GM12865 (cell line): Measurements from ENCODE around the gene TLCD3B.
"Not testable (repeated sequence)": the region's sequence is repeated elsewhere in the genome, so short reads cannot be mapped to it uniquely, and the experiment has no call there.

ENCODE experiments used
- DNase-seq: peaks from one replicate; pipeline ENCODE4 v3.0.0; 2010; ENCODE audit warnings: low read depth
- H3K4me3 ChIP-seq: 2 replicates; pipeline ENCODE4 v1.5.1; 2011; ENCODE audit warnings: mild to moderate bottlenecking, low read depth, low read length, control low read depth
- TF ChIP-seq, protein P1 (sequence below): IDR thresholded peaks from 2 replicates; pipeline ENCODE4 v1.5.1; 2011; ENCODE audit warnings: low read length, control low read depth, low read depth, inconsistent platforms; ENCODE audit not compliant: insufficient read depth; ENCODE audit errors: missing control alignments

TLCD3B gene

DNA sequence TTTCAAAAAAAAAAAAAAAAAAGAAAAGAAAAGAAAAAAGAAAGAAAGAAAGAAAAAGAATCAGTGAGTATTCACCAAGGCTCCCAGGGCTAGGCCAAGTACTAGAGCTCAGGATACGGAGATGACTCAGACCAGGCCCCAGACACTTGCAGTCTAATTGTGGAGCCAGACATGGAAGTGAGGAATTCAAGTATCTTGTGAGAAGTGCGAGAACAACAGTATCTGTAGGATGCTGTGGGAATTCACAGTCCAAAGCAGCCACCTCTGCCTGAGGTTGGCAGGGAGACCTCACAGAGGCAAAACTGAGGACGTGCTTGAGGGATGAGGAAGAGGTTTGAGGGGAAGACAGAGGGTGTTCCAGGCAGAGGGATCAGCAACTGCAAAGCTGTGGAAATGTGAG is 20.4 kb upstream of the TLCD3B start:
- DNase-seq: no peak
- TF ChIP-seq, protein P1, sequence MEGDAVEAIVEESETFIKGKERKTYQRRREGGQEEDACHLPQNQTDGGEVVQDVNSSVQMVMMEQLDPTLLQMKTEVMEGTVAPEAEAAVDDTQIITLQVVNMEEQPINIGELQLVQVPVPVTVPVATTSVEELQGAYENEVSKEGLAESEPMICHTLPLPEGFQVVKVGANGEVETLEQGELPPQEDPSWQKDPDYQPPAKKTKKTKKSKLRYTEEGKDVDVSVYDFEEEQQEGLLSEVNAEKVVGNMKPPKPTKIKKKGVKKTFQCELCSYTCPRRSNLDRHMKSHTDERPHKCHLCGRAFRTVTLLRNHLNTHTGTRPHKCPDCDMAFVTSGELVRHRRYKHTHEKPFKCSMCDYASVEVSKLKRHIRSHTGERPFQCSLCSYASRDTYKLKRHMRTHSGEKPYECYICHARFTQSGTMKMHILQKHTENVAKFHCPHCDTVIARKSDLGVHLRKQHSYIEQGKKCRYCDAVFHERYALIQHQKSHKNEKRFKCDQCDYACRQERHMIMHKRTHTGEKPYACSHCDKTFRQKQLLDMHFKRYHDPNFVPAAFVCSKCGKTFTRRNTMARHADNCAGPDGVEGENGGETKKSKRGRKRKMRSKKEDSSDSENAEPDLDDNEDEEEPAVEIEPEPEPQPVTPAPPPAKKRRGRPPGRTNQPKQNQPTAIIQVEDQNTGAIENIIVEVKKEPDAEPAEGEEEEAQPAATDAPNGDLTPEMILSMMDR: no peak
- H3K4me3 ChIP-seq: no peak overlapping the region

DNA sequence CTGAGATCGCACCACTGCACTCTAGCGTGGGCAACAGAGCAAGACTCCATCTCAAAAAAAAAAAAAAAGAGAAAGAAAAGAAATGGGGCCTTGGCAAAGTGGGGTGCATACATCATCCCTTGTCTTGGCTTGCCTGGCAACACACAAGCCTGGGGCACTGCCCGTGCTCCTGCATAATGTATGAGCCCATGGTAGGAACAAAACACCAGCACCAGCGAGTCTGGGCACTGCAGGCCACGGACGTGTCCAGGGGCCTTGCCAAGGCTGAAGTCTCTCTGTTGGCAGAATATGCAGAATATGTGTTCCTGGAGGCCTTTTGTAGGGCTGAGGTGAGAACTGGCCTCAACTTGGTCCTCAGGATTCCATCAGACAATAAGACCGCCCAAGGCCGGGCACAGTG is 18.8 kb upstream of the TLCD3B start:
- DNase-seq: no peak
- TF ChIP-seq, protein P1: no peak

DNA sequence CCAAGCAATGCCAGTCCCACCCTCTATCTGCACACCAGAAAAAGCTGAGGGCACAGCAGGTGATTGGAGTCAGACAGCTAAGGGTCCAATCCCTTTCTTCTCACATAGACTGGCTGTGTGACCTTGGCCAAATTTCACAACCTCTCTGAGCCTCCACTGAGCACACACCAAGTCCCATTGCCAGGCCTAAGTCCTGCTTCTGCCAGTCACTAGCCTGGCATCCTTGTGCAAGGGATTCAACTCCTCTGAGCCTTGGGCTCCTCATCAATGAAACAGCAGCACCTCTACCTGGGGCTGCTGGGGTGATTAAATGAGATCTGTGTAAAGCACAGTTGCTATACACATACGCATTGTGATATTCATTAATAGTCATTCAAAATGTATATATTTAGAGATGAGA is 15.5 kb upstream of the TLCD3B start:
- no peak overlapping the region for H3K4me3 ChIP-seq
- DNase-seq: no peak
- TF ChIP-seq, protein P1: no peak

More for the DNA sequence above, 18.8 kb upstream of the TLCD3B start:
- no peak overlapping the region for H3K4me3 ChIP-seq

DNA sequence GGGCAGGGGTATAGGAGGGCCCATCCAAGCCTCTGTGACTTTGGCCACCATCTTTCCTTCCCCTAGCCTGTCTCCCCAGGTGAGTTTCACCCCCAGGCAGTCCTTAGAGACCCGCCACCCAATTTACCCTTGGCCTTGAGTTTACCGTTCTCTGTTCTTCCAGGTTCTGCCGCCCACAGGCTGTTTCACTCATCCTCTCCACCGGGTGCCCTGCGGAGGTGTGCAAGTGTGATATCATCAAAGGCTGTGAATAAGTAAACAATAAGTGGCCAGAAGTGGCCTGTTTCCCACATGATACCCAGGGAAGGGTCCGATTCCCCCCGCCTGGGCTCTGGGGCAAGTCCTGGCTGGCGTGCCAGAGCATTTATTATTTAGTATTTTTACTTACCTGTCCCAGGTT is 15.1 kb upstream of the TLCD3B start:
- no peak overlapping the region for H3K4me3 ChIP-seq
- DNase-seq: no peak
- TF ChIP-seq, protein P1: no peak

DNA sequence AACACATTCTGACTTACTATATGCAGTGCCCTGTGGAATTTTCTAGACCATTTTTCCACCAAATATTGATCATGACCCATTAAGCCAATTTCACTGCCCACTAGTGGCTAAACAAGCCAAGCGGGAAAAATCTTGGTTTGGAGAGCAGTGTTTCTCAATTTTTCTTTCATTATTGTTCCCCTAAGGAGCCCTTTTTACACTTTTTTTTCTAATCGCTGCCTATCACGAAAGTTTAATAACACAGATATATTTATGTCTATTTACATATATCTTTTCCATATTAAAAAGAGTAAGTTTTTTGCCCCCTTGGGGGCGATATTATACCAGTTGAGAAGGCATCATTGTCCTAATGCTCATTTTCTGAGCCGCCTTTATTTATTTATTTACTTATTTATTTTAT is 10.8 kb upstream of the TLCD3B start:
- TF ChIP-seq, protein P1: no peak
- no peak for DNase-seq
- no peak overlapping the region for H3K4me3 ChIP-seq

DNA sequence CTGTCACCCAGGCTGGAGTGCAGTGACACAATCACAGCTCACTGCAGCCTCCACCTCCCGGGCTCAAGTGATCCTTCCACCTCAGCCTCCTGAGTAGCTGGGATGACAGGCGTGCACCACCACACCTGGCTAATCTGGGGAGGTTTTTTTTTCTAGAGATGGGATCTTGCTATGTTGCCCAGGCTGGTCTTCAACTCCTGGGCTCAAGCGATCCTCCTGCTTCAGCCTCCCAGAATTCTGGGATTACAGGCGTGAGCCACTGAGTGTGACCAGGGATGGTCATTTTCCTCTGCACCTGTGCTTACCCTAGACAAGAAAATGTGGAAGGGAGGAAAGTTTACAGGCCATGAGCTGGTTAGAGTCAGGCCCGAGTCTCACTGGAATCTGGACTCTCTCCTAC is 9.6 kb upstream of the TLCD3B start:
- DNase-seq, H3K4me3 ChIP-seq: not testable (repeated sequence)

DNA sequence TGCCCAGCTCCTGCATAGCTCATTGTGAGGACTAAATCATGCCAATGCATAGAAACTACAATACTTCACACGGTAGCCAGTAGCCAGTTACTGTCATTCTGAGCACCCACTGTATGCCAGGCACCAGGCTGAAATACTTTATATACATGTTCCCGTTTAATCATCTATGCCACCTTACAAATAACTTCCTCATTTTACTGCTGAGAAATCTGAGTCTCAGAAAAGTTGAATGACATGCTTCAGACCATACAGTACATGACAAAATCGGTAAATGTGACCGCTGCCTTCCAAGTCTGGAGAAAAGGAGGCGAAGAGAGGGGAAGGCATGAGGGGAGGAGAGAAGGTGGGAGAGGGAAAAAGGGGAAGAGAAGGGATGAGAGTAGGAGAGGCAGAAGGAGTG is 9.2 kb upstream of the TLCD3B start:
- H3K4me3 ChIP-seq: no peak overlapping the region
- TF ChIP-seq, protein P1: no peak
- no peak for DNase-seq
